GM18907 (cell line): ENCODE results near the gene SLC25A39.
A peak's percentile ranks its signal among the peaks of the same experiment; 100 is the strongest.
"Not testable (repeated sequence)": the region's sequence is repeated elsewhere in the genome, so short reads cannot be mapped to it uniquely, and the experiment has no call there.

Experiments
- ATAC-seq: cut with Tn5 transposase; IDR thresholded peaks from one replicate; pipeline ENCODE4 v1.9.1; 2021; ENCODE audit warnings: mild to moderate bottlenecking, moderate library complexity; ENCODE audit not compliant: unreplicated experiment

Gene SLC25A39

GRCh38 chr17:44324571-44325275, at the start of gene SLC25A39:
Gene SLC25A39 (minus strand): TSS chr17:44324823. CDS start chr17:44323562, 1,261 bp downstream.
- peak; percentile 64 for ATAC-seq

- ATAC-seq = no peak
Observed at GRCh38 chr17:44372036-44372435, 47.4 kb upstream of the SLC25A39 start.

- not testable (repeated sequence) for ATAC-seq
Observed at GRCh38 chr17:44369414-44370023, 44.9 kb upstream of the SLC25A39 start.

- ATAC-seq = not testable (repeated sequence)
Observed at GRCh38 chr17:44368391-44369243, 44.0 kb upstream of the SLC25A39 start.

GRCh38 chr17:44367231-44367979, 42.8 kb upstream of the SLC25A39 start:
- ATAC-seq = no peak

GRCh38 chr17:44365051-44365450, 40.4 kb upstream of the SLC25A39 start:
- ATAC-seq = not testable (repeated sequence)

- peak; percentile 46 for ATAC-seq
Observed at GRCh38 chr17:44363613-44364159, 39.1 kb upstream of the SLC25A39 start, which contains the start of gene FAM171A2. Gene FAM171A2 (minus strand): TSS chr17:44363853. CDS start chr17:44363714, 139 bp downstream.

GRCh38 chr17:44362949-44363612, 38.5 kb upstream of the SLC25A39 start:
- no peak for ATAC-seq

- ATAC-seq = no peak
Observed at GRCh38 chr17:44362459-44362948, 37.9 kb upstream of the SLC25A39 start.

- no peak for ATAC-seq
Observed at GRCh38 chr17:44361292-44362260, 37.0 kb upstream of the SLC25A39 start.

- no peak for ATAC-seq
Observed at GRCh38 chr17:44360826-44361225, 36.2 kb upstream of the SLC25A39 start.

- no peak for ATAC-seq
Observed at GRCh38 chr17:44360144-44360533, 35.5 kb upstream of the SLC25A39 start.

GRCh38 chr17:44359458-44360143, 35.0 kb upstream of the SLC25A39 start:
- no peak for ATAC-seq

- no peak for ATAC-seq
Observed at GRCh38 chr17:44359006-44359405, 34.4 kb upstream of the SLC25A39 start.

GRCh38 chr17:44358066-44358465, 33.4 kb upstream of the SLC25A39 start:
- ATAC-seq = no peak

GRCh38 chr17:44356241-44356640, 31.6 kb upstream of the SLC25A39 start:
- ATAC-seq = no peak

GRCh38 chr17:44355642-44356099, 31.0 kb upstream of the SLC25A39 start:
- ATAC-seq = no peak
